Parathyroid adenoma (tissue), 2 donors: ENCODE results near the gene AKAP3.

ENCODE experiments used
- H2AFZ ChIP-seq: fragments of 300-600 bp; sonication (generic); one replicate; pipeline ENCODE4 v1.7.0; 2017; ENCODE audit warnings: antibody characterized with exemption, mild to moderate bottlenecking
- H3K27ac ChIP-seq: fragments of 300-600 bp; sonication (generic); one replicate; pipeline ENCODE4 v1.7.0; 2017
- H3K27me3 ChIP-seq: fragments of 300-600 bp; sonication (generic); one replicate; pipeline ENCODE4 v1.7.0; 2017; ENCODE audit warnings: low read length; ENCODE audit not compliant: control insufficient read depth, insufficient read depth
- H3K36me3 ChIP-seq: fragments of 300-600 bp; sonication (generic); one replicate; pipeline ENCODE4 v1.7.0; 2017; ENCODE audit warnings: low read length; ENCODE audit not compliant: control insufficient read depth, insufficient read depth
- H3K4me1 ChIP-seq: fragments of 300-600 bp; sonication (generic); one replicate; pipeline ENCODE4 v1.7.0; 2017; ENCODE audit warnings: control low read depth
- H3K4me2 ChIP-seq: fragments of 300-600 bp; sonication (generic); one replicate; pipeline ENCODE4 v1.7.0; 2017; ENCODE audit warnings: low read length
- H3K4me3 ChIP-seq: fragments of 300-600 bp; sonication (generic); one replicate; pipeline ENCODE4 v1.7.0; 2017; ENCODE audit warnings: low read depth, low read length
- H3K79me2 ChIP-seq: fragments of 300-600 bp; sonication (generic); one replicate; pipeline ENCODE4 v1.7.0; 2017; ENCODE audit warnings: control low read depth
- H3K9ac ChIP-seq: fragments of 300-600 bp; sonication (generic); one replicate; pipeline ENCODE4 v1.7.0; 2017; ENCODE audit warnings: mild to moderate bottlenecking
- H3K9me3 ChIP-seq: fragments of 300-600 bp; sonication (generic); one replicate; pipeline ENCODE4 v1.7.0; 2017; ENCODE audit warnings: low read length; ENCODE audit not compliant: control insufficient read depth
- TF ChIP-seq, protein P1 (sequence below): fragments of 300-600 bp; sonication (generic); IDR thresholded peaks from one replicate; pipeline ENCODE4 v1.7.0; 2017; ENCODE audit warnings: antibody characterized with exemption, mild to moderate bottlenecking
- donor health status: primary hyperparathyroidism.

The AKAP3 gene

GRCh38 chr12:4566474-4566873 is 82.4 kb downstream of the AKAP3 start:
- H2AFZ ChIP-seq, result no peak overlapping the region
- peaks cover 4% of the 10 kb centered on the region for H3K4me1 ChIP-seq
- H3K4me3 ChIP-seq, result no peak overlapping the region
- no peak overlapping the region for H3K4me2 ChIP-seq
- H3K27me3 ChIP-seq, result no peaks in the 10 kb centered on the region
- no peaks in the 10 kb centered on the region for H3K36me3 ChIP-seq
- H3K9me3 ChIP-seq, result no peaks in the 10 kb centered on the region
- H3K79me2 ChIP-seq, result no peaks in the 10 kb centered on the region
- H3K9ac ChIP-seq, result no peak overlapping the region
- no peak overlapping the region for H3K27ac ChIP-seq
- TF ChIP-seq, protein P1, sequence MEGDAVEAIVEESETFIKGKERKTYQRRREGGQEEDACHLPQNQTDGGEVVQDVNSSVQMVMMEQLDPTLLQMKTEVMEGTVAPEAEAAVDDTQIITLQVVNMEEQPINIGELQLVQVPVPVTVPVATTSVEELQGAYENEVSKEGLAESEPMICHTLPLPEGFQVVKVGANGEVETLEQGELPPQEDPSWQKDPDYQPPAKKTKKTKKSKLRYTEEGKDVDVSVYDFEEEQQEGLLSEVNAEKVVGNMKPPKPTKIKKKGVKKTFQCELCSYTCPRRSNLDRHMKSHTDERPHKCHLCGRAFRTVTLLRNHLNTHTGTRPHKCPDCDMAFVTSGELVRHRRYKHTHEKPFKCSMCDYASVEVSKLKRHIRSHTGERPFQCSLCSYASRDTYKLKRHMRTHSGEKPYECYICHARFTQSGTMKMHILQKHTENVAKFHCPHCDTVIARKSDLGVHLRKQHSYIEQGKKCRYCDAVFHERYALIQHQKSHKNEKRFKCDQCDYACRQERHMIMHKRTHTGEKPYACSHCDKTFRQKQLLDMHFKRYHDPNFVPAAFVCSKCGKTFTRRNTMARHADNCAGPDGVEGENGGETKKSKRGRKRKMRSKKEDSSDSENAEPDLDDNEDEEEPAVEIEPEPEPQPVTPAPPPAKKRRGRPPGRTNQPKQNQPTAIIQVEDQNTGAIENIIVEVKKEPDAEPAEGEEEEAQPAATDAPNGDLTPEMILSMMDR, result no peak
